SKM-1 treated with dmso at 0.1 percent for 144 hours (cell line): Measurements from ENCODE around the gene CTSE.

Source experiments
- DNase-seq: peaks from one replicate; lab custom pipeline; 2025; ENCODE audit not compliant: unreplicated experiment; lab: John Stamatoyannopoulos, UW

The CTSE gene

DNA sequence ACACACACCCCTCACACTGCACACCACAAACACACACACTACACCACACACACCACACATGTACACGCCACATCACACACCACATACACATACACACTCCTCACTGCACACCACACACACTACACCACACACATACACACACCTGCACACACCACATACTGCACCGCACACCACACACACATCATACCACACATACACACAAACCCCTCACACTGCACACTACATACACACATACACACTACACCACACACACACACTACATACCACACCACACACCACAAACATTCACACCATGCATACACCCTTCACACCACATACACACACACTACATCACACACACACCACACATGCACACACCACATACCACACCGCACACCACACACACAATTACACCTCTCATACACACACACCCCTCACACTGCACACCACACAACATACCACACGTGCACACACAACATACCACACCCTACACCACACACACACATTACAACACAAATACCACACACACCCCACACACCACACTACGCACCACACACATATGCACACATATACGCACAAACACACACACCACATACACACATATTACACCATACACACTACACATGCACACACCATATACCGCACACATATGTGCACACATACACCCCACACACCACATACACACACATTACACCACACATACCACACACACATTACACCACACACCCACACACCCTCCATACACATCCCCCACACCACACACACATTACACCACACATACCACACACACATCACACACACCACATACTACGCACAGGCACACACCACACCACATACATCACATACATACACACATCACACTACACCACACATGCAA lies 50.1 kb downstream of the CTSE start:
- no peak for DNase-seq

DNA sequence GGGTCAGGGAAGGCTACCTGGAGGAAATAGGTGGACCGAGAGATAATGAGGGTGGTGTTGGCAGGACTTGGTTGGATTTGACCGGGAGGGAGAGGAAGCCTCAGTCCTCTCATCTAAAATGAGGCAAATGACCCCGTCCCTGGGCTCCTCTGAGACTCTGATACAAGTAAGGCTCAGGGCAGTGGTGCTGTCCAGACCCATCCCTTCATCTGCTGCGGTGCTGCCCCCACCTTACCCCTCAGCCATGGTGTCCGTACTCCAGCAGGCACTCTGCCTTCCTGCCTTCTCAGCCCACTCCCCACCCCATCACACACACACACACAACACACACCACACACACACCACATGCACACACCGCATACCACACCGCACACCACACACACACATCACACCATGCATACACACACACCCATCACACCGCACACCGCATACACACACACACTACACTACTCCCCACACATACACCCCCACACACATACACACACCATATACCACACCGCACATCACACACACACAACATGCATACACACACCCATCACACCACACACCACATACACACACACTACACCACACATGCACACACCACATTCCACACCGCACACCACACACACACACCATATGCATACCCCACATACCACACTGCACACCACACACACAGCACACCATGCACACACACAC lies 51.1 kb downstream of the CTSE start:
- DNase-seq, result no peak

DNA sequence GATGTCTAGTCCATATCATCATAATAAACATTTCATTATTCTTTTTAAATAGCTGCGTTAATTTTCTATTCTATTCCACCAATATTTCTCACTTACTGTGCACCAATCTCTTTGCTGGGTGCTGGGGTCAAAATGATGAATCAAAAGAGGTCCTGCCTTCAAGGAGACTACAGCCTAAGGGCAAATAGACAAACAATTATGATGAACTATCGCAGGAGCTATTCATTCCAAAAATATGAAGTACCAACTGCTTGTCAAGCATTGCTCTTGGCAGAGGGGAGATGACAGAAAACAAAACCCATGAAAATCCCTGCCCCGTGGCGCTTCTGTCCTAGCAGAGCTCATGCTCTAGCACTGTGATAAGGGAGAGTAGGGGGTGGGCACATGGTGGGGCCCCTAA lies 51.6 kb downstream of the CTSE start:
- DNase-seq, result no peak

DNA sequence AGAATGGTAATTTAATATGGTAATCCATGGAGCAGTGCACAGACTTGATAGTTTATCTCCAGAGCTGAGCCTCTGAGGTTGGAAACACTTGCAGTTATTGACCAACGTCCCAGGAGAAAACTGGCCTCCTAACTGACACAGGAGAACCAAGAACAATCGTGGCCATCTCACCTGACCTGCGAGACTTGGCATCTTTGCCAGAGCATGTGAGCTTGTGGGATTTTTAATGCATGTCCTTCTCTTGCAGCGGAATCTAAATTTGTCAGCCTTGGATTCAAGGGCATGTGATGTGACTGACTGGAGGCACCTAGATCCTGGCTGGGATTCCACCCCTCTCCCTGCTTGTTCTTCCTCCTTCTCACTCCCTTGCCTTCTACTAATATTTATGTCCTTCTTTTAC lies 52.6 kb downstream of the CTSE start:
- DNase-seq, result no peak

DNA sequence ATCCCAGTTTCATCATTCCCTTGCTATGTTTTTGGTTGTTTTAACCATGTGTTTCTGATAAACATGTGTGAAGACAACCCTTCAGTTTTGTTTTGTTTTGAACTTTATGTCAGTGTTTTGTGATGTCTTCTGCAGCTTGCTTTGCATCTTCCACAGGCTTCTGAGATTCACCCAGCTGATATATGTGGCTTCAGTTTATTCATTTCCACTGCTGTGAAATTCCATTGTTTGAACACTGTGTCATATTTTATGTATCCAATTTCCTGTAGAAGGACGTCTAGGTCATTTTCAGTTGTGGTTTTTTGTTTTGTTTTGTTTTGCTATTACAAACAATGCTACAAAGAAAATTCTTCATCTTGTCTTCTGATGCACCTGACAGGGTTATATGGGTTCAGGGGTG lies 53.2 kb downstream of the CTSE start:
- DNase-seq, result no peak

DNA sequence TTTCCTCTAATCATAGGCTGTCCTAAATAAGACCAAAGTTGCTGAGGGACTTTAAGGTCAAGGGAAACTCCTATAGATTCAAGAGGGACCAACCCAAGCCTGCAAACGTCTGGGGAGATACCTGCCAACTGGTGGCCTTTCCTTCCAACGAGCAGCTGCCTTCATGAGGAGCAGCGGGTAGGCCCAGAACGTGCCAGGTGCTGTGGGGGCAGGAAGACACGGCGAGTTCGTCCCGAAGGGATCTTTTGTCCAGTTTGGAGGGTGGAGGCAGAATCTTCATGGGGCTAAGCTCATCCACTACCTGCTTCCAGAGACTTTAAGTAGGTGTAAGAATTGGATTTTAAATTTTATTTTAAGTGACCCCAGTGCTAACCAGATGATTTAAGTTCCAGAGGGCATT lies 54.5 kb downstream of the CTSE start:
- DNase-seq, result no peak

DNA sequence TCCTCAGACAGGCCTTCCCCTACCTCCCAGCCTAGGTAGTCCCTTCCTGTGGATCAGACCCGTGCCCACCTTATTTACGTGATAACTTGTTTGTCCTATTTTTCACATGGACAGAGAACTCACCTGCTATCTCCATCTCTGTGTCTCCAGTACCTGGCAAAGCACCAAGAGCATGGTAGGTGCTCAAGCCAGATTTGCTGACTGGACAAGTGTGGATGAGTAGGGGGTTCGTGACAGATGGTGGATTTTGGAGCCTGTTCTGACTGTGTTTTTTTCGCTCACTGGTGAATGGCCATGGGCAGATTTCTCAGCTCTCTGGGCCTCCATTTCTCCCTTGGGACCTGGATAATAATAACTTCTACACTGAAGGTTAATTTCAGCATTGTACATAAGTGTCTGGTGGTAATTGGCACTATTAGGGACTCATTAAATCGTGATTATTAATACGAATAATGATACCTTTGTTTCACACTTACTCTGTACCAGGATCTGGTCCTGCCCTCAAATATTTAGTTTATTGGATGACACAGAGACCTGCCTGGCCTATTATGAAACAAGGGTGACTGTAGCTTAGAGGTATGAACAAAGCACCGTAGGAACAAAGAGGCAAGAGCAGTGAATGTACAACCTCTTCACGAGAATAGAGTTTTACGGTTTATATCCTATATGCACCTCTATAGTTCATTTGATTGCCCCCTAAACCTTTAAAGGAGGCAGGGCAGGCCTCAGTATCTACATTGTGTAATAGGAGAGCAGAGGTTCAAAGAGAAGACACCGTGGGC lies 56.0 kb downstream of the CTSE start:
- no peak for DNase-seq

DNA sequence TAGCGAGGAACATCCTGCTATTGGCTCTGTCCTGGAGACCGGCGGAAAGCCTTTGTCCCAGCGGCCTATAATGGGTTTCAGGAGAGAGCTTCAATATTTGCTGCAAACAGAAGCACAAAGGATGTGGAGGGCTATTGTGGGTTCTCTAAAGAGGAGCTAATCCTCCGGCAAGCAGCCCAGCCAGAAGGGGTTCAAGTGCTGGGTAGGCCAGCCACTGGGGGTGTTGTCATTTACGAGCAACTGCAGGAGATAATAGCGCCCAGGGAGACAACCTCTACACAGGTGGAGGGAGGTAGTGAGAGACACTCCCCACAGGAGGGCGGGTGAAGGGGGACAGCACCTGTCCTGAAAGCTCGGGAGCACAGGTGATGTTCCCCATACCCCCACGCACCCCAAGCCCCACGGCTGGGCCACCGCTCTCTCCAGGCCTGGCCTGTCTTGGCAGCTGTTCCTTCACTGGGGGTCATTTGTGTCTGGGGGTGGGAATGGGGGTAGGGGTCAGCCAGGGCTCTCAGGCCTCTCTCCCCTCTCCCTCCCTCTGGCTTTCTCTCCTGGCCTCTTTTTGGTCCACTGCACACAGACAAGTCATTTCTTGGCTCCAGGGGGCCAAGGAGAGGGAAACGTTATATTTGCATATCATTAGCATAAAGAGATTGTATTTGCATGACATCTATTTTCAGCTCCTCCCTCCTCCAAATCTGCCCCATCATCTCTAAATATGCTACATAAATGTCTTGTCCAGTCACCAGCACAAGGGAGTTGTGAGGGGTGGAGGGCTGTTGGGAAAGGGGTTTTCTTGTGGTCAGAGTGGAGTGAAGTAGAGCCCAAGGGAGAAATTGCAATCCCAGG lies 58.4 kb downstream of the CTSE start:
- DNase-seq, result no peak

DNA sequence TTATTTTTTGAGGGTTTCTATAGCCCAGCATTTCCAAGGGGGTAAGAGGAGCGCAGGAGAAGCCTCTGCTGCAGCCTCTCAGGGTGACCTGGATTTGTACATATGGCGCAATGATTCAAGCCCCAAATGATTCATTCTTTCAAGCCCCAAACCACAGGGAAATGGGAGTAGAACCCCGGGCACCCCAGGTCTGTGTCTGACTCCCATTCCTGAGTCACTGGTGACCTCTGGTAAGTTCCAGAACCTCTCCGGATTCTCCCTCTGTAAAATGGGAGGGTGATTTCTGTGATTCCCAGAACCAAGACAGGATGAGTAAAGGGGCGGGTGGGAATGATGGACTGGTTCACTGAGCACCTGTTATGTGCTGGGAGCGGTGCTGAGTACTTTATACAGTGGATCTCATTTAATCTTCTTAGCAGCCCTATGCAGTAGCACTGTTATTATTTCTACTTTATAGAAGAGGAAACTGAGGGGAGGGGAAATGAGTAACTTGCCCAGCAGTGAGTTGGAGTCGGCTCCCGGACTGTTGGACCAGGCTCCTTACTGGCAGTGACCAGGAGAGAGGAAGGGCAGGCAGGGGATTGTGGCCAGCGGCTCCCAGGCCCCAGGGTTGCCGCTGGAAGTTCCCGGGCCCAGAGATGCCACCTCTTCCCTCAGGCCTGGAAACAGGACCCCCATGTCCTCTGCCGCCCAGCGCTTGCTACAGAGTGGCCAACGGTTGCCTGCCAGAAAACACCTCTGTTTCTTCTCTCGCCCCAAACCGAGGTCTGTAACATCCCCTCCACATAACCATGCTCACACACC lies 60.1 kb downstream of the CTSE start:
- DNase-seq, result peak; percentile 31

DNA sequence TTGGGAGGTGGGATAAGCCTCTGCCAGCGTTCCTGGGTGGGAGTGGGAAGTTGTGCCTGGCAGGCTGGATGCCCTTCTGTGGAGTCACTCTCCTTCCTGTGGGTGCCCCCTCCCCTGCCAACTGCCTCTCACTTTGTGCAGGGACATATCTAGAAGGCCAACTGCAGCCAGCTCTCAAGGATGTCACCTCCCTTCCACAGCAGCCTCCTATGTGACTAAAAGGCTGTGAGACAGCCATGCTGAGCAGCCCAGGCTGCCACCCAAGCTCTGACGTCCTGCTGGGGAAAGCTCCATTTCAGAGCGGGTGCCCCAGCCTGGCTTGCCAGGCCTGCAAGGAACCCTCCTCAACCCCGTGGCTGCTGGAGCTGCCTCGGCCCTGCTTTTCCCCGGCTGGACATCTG lies 60.9 kb downstream of the CTSE start:
- no peak for DNase-seq

DNA sequence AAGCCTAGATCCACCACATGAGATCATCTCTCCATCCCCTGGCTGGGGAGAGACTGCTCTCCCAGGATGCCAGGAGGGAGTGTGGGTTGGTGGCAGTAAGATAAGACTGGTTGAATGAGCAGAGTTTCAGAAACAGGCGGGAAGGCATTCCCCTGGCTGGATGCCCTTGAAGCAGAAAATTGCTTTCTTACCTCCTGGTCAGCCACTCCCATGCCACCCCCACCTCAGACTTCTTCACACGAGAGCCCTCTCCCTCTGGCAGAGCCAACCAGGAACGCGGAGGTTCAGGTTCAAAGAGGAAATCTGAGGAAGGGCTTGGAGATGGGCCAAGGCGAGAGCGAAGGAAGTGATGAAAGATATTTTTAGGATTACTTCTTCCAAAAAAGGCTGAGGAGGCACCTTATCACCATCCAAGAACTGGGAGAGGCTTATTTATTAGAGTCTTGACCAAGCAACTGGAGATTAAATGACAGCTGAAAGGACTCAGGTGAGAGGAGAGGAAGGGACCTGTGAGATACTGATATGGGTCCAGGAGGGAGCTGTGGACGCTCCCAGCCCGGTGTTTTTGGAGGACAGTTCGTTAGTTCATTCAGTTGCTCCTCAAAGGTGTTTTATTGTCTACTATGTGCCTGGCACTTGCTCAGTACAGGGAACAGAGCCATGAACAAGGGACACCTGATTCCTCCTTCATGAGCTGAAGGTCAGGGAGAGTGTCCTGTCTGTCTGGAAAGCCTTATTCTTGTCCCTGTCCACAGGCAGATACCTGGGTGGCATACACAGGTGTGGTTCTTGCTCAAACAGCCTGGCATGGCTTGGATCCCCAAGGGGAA lies 61.5 kb downstream of the CTSE start:
- no peak for DNase-seq

DNA sequence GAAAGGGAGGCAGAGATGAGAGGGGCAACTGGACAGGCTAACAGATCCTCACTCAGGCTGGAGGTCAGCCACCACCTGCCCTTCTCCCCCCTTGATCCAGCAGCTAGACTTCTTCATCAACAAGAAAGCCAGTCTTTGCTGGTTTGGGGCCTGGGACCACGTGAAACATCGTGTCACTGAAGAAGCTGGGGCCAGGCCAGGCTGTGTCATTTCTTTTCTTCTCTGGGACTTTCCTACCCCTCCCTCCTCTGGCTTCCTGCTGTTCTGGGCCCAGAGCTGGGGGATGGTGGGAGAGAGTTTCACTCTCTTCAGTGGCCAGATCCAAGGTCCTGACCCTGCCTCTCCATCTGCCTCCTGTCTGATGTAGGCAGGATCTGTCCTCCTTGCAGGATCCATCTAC lies 62.3 kb downstream of the CTSE start:
- DNase-seq, result no peak

DNA sequence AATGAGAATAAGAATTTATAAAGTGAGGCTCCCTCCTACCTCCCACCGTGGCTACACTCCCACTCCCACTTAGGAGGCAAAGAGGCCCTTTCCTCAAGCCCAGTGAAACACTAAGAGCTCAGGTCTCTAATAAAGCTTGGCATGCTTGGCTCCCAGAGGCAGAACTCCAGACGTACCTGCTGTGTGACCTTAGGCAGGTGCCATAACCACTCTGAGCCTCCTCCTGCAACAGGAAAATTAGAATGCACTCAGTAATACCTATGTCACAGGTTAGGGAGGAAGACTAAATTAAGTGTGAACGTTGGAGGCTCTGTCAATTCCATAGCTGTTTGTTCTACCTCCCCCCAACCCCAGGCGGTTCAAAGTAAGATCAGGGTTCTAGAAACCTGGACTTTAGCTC lies 63.9 kb downstream of the CTSE start:
- no peak for DNase-seq
